Measurements from ENCODE around the gene ANK2.

- TF ChIP-seq, protein P1, sequence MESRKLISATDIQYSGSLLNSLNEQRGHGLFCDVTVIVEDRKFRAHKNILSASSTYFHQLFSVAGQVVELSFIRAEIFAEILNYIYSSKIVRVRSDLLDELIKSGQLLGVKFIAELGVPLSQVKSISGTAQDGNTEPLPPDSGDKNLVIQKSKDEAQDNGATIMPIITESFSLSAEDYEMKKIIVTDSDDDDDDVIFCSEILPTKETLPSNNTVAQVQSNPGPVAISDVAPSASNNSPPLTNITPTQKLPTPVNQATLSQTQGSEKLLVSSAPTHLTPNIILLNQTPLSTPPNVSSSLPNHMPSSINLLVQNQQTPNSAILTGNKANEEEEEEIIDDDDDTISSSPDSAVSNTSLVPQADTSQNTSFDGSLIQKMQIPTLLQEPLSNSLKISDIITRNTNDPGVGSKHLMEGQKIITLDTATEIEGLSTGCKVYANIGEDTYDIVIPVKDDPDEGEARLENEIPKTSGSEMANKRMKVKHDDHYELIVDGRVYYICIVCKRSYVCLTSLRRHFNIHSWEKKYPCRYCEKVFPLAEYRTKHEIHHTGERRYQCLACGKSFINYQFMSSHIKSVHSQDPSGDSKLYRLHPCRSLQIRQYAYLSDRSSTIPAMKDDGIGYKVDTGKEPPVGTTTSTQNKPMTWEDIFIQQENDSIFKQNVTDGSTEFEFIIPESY (IDR thresholded peaks at IDR 0.05; ENCODE audit: extremely low read depth, insufficient replicate concordance, low read length) = no peak
- TF ChIP-seq CEBPB (IDR thresholded peaks at IDR 0.05; ENCODE audit: low read depth) (no peak), CTCF (IDR thresholded peaks at IDR 0.05 in 2 of 3, conservative IDR thresholded peaks at IDR 0.05 in 1 of 3; ENCODE audit: borderline replicate concordance in 1 of 3, insufficient read depth in 1 of 3, low read depth in 2 of 3, low read length in 2 of 3) (no peak), TCF7L2 (IDR thresholded peaks at IDR 0.05; ENCODE audit: borderline replicate concordance, extremely low read depth, insufficient read depth, insufficient read length) (no peak), EZH2phosphoT487 (IDR thresholded peaks at IDR 0.05; ENCODE audit: borderline replicate concordance) (no peak), SP1 (IDR thresholded peaks at IDR 0.05; ENCODE audit: low read depth) (no peak), MAX (IDR thresholded peaks at IDR 0.05) (no peak)
- TF ChIP-seq, protein P2, sequence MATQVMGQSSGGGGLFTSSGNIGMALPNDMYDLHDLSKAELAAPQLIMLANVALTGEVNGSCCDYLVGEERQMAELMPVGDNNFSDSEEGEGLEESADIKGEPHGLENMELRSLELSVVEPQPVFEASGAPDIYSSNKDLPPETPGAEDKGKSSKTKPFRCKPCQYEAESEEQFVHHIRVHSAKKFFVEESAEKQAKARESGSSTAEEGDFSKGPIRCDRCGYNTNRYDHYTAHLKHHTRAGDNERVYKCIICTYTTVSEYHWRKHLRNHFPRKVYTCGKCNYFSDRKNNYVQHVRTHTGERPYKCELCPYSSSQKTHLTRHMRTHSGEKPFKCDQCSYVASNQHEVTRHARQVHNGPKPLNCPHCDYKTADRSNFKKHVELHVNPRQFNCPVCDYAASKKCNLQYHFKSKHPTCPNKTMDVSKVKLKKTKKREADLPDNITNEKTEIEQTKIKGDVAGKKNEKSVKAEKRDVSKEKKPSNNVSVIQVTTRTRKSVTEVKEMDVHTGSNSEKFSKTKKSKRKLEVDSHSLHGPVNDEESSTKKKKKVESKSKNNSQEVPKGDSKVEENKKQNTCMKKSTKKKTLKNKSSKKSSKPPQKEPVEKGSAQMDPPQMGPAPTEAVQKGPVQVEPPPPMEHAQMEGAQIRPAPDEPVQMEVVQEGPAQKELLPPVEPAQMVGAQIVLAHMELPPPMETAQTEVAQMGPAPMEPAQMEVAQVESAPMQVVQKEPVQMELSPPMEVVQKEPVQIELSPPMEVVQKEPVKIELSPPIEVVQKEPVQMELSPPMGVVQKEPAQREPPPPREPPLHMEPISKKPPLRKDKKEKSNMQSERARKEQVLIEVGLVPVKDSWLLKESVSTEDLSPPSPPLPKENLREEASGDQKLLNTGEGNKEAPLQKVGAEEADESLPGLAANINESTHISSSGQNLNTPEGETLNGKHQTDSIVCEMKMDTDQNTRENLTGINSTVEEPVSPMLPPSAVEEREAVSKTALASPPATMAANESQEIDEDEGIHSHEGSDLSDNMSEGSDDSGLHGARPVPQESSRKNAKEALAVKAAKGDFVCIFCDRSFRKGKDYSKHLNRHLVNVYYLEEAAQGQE (IDR thresholded peaks at IDR 0.05; ENCODE audit: low read depth) = no peak
Observed at GRCh38 chr4:113053883-113054282, 4.4 kb downstream of the ANK2 start.
